Effector memory CD8-positive, alpha-beta T cell (primary cell): ENCODE results near the gene UNC79.
"Not testable (repeated sequence)": the region's sequence is repeated elsewhere in the genome, so short reads cannot be mapped to it uniquely, and the experiment has no call there.

Source experiments
- ATAC-seq: fragments of 150-1000 bp; cut with Tn5 transposase; replicated peaks from 2 replicates; pipeline ENCODE4 v1.10.0; 2021; ENCODE audit warnings: mild to moderate bottlenecking, moderate library complexity
- DNase-seq, 3 experiments: peaks; one replicate each; pipeline ENCODE4 v3.0.0; 2021
- H3K27ac Mint-ChIP-seq, 2 donors: one replicate each; pipeline ENCODE4 v1.8.0; 2022; ENCODE audit warnings: mild to moderate bottlenecking in 2 of 2, mixed read lengths in 2 of 2, moderate library complexity in 2 of 2
- H3K27me3 Mint-ChIP-seq, 2 donors: one replicate each; pipeline ENCODE4 v1.8.0; 2022; ENCODE audit warnings: mixed read lengths in 2 of 2
- H3K36me3 Mint-ChIP-seq: one replicate; pipeline ENCODE4 v1.8.0; 2022; ENCODE audit warnings: mild to moderate bottlenecking, moderate library complexity, mixed read lengths; ENCODE audit not compliant: insufficient read depth
- H3K4me1 Mint-ChIP-seq, 2 donors: one replicate each; pipeline ENCODE4 v1.8.0; 2022; ENCODE audit warnings: low read depth in 2 of 2, mixed read lengths in 2 of 2
- H3K4me3 Mint-ChIP-seq, 2 donors: one replicate each; pipeline ENCODE4 v1.8.0; 2022; ENCODE audit warnings: mild to moderate bottlenecking in 2 of 2, mixed read lengths in 2 of 2, moderate library complexity in 2 of 2
- H3K9me3 Mint-ChIP-seq, 2 donors: one replicate each; pipeline ENCODE4 v1.8.0; 2022; ENCODE audit warnings: mixed read lengths in 2 of 2

The UNC79 gene

DNA sequence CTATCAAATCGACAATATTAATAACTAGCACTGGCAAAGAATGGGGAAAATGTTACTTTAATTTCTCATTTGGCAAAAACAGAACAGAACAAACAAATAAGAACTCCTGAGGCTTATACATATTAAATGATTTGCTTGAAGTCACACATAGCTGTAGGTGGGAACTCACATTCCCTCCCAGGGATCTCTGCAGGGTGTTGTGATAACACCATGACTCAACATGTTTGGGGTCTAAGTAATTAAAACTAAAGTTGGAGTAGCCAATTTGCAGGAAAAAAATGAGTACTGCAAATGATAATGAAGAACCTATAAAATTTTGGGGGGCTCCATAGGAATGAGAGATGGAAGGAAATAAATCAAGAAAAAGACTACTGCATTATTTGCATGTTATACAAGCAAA lies 27.5 kb downstream of the UNC79 start:
- H3K27me3 Mint-ChIP-seq = peaks cover 48 to 54% of the 10 kb centered on the region in 2 donors
- no peaks in the 10 kb centered on the region for H3K4me1 Mint-ChIP-seq
- H3K36me3 Mint-ChIP-seq = no peaks in the 10 kb centered on the region
- H3K27ac Mint-ChIP-seq = no peak overlapping the region
- H3K4me3 Mint-ChIP-seq = no peak overlapping the region
- H3K9me3 Mint-ChIP-seq = peaks cover 3 to 9% of the 10 kb centered on the region in 2 donors
- no peak for ATAC-seq
- DNase-seq = no peak

DNA sequence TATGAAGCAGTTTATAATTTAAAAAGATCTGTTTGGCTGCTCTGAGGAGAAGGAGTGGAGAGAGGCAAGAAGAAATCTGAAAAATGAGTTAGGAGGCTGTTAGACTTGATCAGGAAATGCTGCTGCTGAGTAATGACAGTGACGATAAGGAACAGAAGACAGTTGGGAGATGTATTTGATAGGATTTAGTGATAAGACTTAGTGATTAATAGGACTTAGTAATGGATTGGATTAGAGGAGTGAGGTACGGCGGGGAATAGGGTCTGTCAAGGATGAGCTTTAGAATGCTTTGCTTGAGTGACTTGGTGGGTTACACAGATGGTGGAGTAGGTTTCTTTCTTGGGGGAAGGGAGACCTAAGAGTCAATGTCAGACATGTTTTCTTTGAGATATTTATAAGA lies 31.7 kb downstream of the UNC79 start:
- no peaks in the 10 kb centered on the region for H3K36me3 Mint-ChIP-seq
- DNase-seq (no peak), ATAC-seq (no peak)
- H3K4me1 Mint-ChIP-seq = no peaks in the 10 kb centered on the region
- no peak overlapping the region for H3K4me3 Mint-ChIP-seq
- H3K27ac Mint-ChIP-seq = no peak overlapping the region
- H3K27me3 Mint-ChIP-seq = peaks cover 19 to 29% of the 10 kb centered on the region in 2 donors
- H3K9me3 Mint-ChIP-seq = no peaks in the 10 kb centered on the region

DNA sequence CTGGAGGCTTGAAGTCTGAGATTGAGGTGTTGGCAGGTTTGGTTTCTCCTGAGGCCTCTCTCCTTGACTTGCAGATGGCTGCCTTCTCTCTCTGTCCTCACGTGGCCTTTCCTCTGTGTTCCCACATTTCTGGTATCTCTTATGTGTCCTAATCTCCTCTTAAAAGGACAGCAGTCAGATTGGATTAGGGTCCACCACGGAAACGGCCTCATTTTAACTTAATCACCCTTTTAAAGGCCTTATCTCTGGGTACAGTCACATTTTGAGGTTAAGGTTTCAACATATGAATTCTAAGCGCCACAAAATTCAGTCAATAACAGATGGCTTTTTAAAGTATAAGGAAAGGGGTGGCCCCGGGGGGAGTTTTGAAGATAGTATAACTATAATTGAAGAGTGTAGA lies 33.5 kb downstream of the UNC79 start:
- Mint-ChIP-seq H3K4me3 (no peak overlapping the region), H3K27ac (no peak overlapping the region), H3K27me3 (peaks cover 17 to 27% of the 10 kb centered on the region in 2 donors), H3K36me3 (no peaks in the 10 kb centered on the region), H3K4me1 (no peaks in the 10 kb centered on the region), H3K9me3 (no peaks in the 10 kb centered on the region)
- ATAC-seq (no peak), DNase-seq (no peak)

DNA sequence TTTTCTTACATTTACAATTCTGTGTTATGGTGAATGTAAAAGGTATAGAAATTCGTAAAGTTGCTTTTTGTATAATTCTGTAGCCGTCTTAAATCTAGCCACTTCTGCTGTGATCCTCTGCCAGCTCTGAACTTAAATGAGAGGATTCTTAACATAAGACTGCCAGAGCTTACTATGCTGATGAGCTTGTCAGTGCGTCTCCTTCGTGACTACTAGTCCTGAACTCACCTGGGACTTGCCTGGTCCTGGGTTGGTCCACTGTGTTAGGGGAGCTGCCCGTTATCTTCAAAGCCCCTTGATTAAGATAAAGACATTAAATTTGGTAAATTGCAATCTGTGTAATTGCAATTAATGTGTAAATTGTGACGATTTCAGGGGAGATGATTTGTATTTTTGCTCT lies 44.7 kb downstream of the UNC79 start:
- no peak for DNase-seq
- no peak for ATAC-seq
- Mint-ChIP-seq H3K4me1 (no peaks in the 10 kb centered on the region), H3K27ac (no peak overlapping the region), H3K27me3 (peaks cover 32 to 47% of the 10 kb centered on the region in 2 donors), H3K36me3 (peaks cover 2% of the 10 kb centered on the region), H3K4me3 (no peak overlapping the region), H3K9me3 (no peaks in the 10 kb centered on the region)

DNA sequence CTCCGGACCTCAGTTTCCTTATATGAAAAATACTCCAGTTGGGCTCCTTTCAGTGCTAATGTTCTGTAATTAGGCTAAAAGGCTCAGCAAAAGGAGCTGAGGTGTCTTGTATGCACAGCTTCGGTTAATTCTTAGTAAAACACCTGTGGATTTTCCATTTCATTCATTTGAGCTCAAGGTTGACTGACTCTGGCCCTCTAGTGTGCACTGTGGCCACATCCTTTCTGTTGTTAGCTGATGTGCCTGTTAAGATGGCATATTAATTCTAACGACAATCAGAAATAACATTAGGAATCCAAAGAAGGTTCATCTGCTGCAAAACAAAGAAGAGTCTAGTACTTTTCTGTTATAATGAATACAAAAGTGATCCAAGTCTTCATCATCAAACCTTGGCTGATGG lies 45.6 kb downstream of the UNC79 start:
- Mint-ChIP-seq H3K4me3 (no peak overlapping the region), H3K36me3 (peaks cover 2% of the 10 kb centered on the region), H3K9me3 (no peaks in the 10 kb centered on the region), H3K4me1 (no peaks in the 10 kb centered on the region), H3K27me3 (peaks cover 27 to 39% of the 10 kb centered on the region in 2 donors), H3K27ac (no peak overlapping the region)
- no peak for DNase-seq
- no peak for ATAC-seq

DNA sequence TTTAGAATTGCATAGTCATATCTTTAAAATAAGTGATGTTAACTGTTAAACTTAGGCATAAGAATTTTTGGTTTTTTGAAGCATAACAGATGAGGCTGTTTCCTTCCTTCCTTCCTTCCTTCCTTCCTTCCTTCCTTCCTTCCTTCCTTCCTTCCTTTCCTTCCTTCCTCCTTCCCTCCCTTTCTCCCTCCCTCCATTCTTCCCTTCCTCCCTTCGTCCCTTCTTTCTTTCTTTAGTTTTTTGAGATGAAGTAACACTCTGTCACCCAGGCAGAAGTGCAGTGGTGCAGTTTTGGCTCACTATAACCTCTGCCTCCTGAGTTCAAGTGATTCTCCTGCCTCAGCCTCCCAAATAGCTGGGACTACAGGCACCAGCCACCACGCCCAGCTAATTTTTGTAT lies 48.3 kb downstream of the UNC79 start:
- not testable (repeated sequence) for ATAC-seq, H3K9me3 Mint-ChIP-seq, H3K36me3 Mint-ChIP-seq, DNase-seq, H3K4me3 Mint-ChIP-seq, H3K27ac Mint-ChIP-seq, H3K4me1 Mint-ChIP-seq
- H3K27me3 Mint-ChIP-seq = peaks cover 26 to 41% of the 10 kb centered on the region in 2 donors

DNA sequence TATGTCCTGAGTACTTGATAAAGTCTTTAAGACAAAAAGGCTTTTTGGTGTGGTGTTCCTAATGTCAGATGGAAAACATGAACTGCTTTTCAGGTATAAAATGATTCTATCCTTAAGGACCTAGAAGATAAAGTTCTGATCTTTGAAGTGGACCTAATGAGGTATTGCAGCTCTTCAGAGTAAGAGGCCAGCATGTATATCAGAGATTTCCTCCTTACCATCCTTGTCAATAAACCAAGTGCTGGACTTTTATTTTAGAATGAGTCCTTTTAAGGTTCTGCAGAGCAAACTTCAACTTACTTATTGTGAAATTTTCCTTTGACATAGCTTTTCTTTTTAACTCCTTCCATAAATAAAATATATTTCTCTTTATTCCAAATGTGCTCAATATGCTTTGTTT lies 50.1 kb downstream of the UNC79 start:
- ATAC-seq (no peak), DNase-seq (no peak)
- Mint-ChIP-seq H3K9me3 (no peaks in the 10 kb centered on the region), H3K27ac (no peak overlapping the region), H3K36me3 (no peaks in the 10 kb centered on the region), H3K4me1 (no peaks in the 10 kb centered on the region), H3K27me3 (peaks cover 20 to 36% of the 10 kb centered on the region in 2 donors), H3K4me3 (no peak overlapping the region)

DNA sequence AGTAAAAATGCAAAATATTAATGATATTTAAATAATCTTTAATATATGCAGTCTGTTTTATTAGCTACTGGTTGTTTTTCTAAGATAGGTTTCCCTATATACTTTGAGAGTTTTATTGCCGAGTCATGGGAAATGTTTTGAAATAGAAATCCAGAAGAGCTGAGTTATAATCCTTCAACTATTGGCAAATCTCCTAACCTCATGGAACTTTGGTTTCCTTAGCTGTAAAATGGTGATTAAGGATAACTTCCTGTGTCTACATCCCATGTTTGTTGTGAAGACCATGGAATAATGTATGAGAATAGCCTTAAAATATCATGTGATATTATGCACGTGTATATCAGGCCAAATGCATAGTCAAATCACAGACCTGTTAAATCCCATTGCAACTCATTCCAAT lies 51.0 kb downstream of the UNC79 start:
- peaks cover 17 to 31% of the 10 kb centered on the region in 2 donors for H3K27me3 Mint-ChIP-seq
- H3K9me3 Mint-ChIP-seq = no peaks in the 10 kb centered on the region
- H3K27ac Mint-ChIP-seq = no peak overlapping the region
- DNase-seq = no peak
- H3K4me3 Mint-ChIP-seq = no peak overlapping the region
- no peaks in the 10 kb centered on the region for H3K4me1 Mint-ChIP-seq
- no peaks in the 10 kb centered on the region for H3K36me3 Mint-ChIP-seq
- no peak for ATAC-seq

DNA sequence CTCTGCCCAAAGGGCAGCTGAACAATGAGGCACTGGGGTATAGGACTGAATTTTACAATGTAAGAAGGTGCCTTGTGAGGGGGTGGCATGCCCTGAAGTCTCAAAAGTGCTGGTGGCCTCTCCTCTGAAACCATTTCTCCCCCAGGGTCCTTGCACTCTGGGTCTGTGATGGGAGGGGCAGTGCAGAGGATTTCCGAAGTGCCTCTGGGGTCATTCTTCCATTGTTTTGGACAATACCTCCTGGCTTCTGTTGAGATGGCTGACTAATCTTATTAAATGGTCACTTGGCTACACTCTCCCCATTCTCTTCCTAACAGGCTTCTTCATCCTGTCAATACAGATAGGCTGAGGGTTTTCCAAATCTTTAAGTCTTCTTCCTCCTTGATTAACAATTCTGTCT lies 59.3 kb downstream of the UNC79 start:
- H3K27me3 Mint-ChIP-seq = peaks cover 32 to 42% of the 10 kb centered on the region in 2 donors
- DNase-seq = no peak
- no peaks in the 10 kb centered on the region for H3K9me3 Mint-ChIP-seq
- H3K4me1 Mint-ChIP-seq = no peaks in the 10 kb centered on the region
- H3K27ac Mint-ChIP-seq = no peak overlapping the region
- ATAC-seq = no peak
- H3K4me3 Mint-ChIP-seq = no peak overlapping the region
- no peaks in the 10 kb centered on the region for H3K36me3 Mint-ChIP-seq

DNA sequence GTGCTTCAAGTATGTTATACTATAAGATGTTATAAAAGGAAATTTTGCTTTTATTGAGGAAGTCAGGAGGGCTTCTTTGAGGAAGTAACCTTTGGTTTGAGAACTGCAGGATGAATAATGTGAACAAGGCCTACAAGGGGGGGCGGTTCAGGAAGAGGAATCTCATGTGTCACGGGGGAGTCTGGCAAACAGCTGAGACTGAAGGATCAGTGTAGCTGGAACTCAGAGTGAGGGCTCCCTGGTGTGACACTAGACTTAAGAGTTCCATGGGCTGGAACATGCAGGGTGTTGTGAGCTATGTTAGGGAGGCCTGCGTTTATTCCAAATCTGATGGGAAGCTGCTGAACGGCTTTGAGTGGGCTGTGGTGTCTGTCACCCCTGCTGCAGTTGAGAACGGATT lies 62.3 kb downstream of the UNC79 start:
- peaks cover 32 to 45% of the 10 kb centered on the region in 2 donors for H3K27me3 Mint-ChIP-seq
- ATAC-seq = no peak
- H3K4me1 Mint-ChIP-seq = no peaks in the 10 kb centered on the region
- no peak overlapping the region for H3K27ac Mint-ChIP-seq
- H3K4me3 Mint-ChIP-seq = no peak overlapping the region
- H3K9me3 Mint-ChIP-seq = no peaks in the 10 kb centered on the region
- no peak for DNase-seq
- no peaks in the 10 kb centered on the region for H3K36me3 Mint-ChIP-seq

DNA sequence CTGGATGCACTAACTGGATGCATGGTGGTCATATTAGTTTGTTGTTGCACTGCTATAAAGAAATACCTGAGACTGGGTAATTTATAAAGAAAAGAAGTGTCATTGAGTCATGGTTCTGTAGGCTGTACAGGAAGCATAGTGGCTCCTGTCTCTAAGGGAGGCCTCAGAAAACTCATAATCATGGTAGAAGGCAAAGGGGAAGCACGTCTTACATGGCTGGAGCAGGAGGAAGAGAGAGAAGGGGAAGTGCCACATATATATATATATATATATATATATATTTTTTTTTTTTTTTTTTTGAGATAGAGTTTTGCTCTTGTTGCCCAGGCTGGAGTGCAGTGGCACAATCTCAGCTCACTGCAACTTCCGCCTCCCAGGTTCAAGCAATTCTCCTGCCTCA lies 62.9 kb downstream of the UNC79 start:
- not testable (repeated sequence) for H3K36me3 Mint-ChIP-seq, H3K9me3 Mint-ChIP-seq, H3K27ac Mint-ChIP-seq, H3K4me3 Mint-ChIP-seq, DNase-seq, H3K4me1 Mint-ChIP-seq, ATAC-seq
- peaks cover 33 to 45% of the 10 kb centered on the region in 2 donors for H3K27me3 Mint-ChIP-seq

DNA sequence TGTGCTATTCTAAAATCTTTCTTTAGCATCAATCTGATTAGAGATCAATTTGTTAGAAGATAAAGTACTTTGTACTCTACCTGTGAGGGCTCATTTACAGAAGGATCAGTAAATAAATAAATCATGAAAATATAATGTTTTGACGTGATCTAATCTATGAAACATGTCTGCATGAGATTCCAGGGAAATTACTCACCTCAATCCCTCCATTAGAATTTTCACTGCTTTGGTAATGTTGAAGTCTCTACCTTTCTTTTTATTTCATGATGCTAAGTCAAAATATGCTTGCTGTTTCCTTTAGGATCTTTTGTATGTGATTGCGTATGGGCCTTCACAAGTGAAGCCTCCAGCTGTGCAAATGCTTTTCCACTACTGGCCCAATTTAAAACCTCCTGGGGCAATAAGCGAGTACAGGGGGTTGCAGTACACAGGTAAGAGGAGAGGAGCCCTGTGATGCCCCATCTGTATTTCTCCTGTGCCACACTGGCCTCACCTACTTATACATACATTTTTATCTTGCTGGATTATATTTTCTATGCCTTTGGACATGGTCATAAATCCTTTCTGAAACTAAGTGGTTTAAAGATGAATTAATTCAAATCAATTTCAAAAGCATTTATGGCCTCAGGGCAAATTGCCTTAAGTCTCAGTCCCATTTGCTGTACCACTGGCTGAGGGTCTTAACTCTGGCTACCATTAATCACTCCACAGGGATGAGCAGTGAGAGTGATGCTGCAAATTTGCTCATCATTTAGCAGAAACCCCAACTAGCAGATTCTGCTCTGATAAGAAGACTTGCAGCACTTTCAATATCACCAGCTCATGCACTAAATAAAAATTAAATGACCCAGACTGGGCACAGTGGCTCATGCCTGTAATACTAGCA lies 66.4 kb downstream of the UNC79 start:
- H3K4me1 Mint-ChIP-seq = no peaks in the 10 kb centered on the region
- DNase-seq (no peak), ATAC-seq (no peak)
- peaks cover 30 to 31% of the 10 kb centered on the region in 2 donors for H3K27me3 Mint-ChIP-seq
- H3K27ac Mint-ChIP-seq = no peak overlapping the region
- H3K36me3 Mint-ChIP-seq = no peaks in the 10 kb centered on the region
- no peak overlapping the region for H3K4me3 Mint-ChIP-seq
- no peaks in the 10 kb centered on the region for H3K9me3 Mint-ChIP-seq

DNA sequence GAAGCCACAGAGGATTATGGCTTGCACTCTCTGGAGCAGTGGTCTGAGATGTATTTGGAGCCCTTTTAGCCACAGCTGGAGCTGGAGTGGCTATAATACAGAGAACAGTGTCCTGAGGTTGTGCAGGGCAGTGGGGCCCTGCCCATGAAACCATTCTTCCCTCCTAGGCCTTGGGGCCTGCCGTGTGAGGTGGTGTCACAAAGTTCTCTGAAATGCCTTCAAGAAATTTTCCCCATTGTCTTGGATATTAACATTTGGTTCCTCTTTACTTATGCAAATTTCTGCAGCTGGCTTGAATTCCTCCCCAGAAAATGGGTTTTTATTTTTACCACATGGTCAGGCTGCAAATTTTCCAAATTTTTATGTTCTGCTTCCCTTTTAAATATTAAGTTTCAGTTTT lies 79.3 kb downstream of the UNC79 start:
- H3K9me3 Mint-ChIP-seq = no peaks in the 10 kb centered on the region
- no peaks in the 10 kb centered on the region for H3K36me3 Mint-ChIP-seq
- H3K27me3 Mint-ChIP-seq = peaks cover 25 to 30% of the 10 kb centered on the region in 2 donors
- ATAC-seq (no peak), DNase-seq (no peak)
- H3K27ac Mint-ChIP-seq = no peak overlapping the region
- H3K4me1 Mint-ChIP-seq = no peaks in the 10 kb centered on the region
- no peak overlapping the region for H3K4me3 Mint-ChIP-seq

DNA sequence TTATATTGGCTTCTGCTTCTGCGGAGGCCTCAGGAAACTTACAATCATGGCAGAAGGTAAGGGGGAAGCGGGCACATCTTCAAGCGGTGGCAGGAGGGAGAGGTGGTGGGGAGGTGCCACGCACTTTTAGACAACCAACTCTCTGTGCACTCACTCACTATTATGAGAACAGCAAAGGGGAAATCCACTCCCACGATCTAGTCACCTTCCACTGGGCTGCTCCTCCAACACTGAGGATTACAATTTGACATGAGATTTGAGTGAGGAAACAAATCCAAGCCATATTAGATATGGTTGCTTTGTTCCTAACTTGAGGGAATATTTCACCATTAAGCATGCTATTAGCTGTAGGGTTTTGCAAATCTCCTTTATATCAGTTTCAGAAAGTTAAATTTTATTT lies 80.3 kb downstream of the UNC79 start:
- H3K36me3 Mint-ChIP-seq = no peaks in the 10 kb centered on the region
- H3K4me3 Mint-ChIP-seq = no peak overlapping the region
- no peak for ATAC-seq
- H3K27ac Mint-ChIP-seq = no peak overlapping the region
- no peaks in the 10 kb centered on the region for H3K4me1 Mint-ChIP-seq
- DNase-seq = no peak
- H3K27me3 Mint-ChIP-seq = peaks cover 25 to 30% of the 10 kb centered on the region in 2 donors
- H3K9me3 Mint-ChIP-seq = no peaks in the 10 kb centered on the region
